Endothelial cell of umbilical vein (primary cell): ENCODE measurements around the gene CCDC85C.

ENCODE experiments used
- POLR2A ChIP-seq: IDR thresholded peaks from 2 replicates; pipeline ENCODE4 v1.6.1; 2012; ENCODE audit warnings: low read depth, mild to moderate bottlenecking, control low read depth, low read length
- TF ChIP-seq, protein P1 (sequence below), 2 donors: IDR thresholded peaks; 1 replicate in 1 of 2; 2 replicates in 1 of 2; pipeline ENCODE4 v1.5.1; 2011; ENCODE audit warnings: low read length in 2 of 2, mild to moderate bottlenecking in 2 of 2, moderate library complexity in 2 of 2, control low read depth in 1 of 2, inconsistent platforms in 1 of 2, low read depth in 1 of 2; ENCODE audit not compliant: insufficient read depth in 1 of 2; ENCODE audit errors: extremely low read depth in 1 of 2

DNA sequence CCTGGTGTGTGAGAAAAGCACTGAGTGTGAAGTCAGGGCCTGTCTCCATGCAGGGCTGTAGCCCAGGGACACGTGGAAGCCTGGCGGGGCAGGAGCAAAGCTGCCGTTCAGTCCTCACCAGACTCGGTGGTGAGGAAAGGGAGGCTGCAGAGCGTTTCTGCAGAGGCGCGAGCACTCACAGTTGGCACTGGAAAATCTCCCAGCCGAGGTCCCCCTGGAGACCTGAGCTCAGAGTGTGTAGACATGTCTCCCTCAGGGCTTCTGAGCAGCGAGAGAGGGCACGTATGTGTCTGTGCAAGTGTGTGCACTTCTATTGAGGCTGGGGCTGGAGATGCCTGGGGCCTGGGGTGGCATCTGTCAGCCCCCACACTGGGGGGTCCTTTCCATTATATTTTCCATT, 29.9 kb upstream of the CCDC85C start:
- TF ChIP-seq, protein P1, sequence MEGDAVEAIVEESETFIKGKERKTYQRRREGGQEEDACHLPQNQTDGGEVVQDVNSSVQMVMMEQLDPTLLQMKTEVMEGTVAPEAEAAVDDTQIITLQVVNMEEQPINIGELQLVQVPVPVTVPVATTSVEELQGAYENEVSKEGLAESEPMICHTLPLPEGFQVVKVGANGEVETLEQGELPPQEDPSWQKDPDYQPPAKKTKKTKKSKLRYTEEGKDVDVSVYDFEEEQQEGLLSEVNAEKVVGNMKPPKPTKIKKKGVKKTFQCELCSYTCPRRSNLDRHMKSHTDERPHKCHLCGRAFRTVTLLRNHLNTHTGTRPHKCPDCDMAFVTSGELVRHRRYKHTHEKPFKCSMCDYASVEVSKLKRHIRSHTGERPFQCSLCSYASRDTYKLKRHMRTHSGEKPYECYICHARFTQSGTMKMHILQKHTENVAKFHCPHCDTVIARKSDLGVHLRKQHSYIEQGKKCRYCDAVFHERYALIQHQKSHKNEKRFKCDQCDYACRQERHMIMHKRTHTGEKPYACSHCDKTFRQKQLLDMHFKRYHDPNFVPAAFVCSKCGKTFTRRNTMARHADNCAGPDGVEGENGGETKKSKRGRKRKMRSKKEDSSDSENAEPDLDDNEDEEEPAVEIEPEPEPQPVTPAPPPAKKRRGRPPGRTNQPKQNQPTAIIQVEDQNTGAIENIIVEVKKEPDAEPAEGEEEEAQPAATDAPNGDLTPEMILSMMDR (IDR thresholded peaks at IDR 0.05; ENCODE audit: extremely low read depth in 1 of 2, insufficient read depth in 1 of 2, low read depth in 1 of 2, low read length in 2 of 2) = no peak
- TF ChIP-seq POLR2A = no peak
